Adrenal gland (tissue), 5 donors: Measurements from ENCODE around the gene TFEC.

Source experiments
- POLR2A ChIP-seq, 2 donors: fragments of 450-650 bp; IDR thresholded peaks; one replicate each; pipeline ENCODE4 v1.6.1; 2017; ENCODE audit warnings: antibody characterized with exemption in 2 of 2, mild to moderate bottlenecking in 2 of 2, moderate library complexity in 1 of 2
- TF ChIP-seq, protein P1 (sequence below), 6 experiments: fragments of 450-650 bp in 4 of 6; fragments of 200-600 bp in 2 of 6; sonication (generic) in 1 of 6; IDR thresholded peaks; 1 replicate in 5 of 6; 2 replicates in 1 of 6; pipeline versions ENCODE4 v1.5.1 to v1.8.0; 2016 to 2021; ENCODE audit warnings: antibody characterized with exemption in 6 of 6, mild to moderate bottlenecking in 2 of 6, moderate library complexity in 1 of 6
- donor health status: DM: no; HTN: no; CAD: no.

DNA sequence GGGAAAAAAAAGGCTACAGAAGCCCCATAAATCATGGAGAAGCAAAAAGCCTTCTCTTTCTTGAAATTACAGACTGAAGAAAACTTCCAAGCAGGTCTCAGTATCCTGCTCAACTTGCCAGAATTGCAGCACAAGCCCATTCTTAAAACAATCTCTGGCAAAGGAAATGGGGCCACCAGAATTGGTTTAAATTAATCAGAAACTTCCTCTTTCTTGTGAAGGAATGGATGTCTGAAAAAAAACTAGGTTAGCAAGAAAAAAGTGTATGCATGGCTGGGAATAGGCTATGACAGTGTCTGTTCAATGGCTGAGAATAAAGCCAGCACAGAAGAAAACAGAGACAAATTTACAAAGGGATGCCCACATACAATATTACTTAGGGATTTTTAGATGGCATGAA, 59.1 kb downstream of the TFEC start:
- TF ChIP-seq POLR2A (IDR thresholded peaks at IDR 0.05): no peak
- TF ChIP-seq, protein P1, sequence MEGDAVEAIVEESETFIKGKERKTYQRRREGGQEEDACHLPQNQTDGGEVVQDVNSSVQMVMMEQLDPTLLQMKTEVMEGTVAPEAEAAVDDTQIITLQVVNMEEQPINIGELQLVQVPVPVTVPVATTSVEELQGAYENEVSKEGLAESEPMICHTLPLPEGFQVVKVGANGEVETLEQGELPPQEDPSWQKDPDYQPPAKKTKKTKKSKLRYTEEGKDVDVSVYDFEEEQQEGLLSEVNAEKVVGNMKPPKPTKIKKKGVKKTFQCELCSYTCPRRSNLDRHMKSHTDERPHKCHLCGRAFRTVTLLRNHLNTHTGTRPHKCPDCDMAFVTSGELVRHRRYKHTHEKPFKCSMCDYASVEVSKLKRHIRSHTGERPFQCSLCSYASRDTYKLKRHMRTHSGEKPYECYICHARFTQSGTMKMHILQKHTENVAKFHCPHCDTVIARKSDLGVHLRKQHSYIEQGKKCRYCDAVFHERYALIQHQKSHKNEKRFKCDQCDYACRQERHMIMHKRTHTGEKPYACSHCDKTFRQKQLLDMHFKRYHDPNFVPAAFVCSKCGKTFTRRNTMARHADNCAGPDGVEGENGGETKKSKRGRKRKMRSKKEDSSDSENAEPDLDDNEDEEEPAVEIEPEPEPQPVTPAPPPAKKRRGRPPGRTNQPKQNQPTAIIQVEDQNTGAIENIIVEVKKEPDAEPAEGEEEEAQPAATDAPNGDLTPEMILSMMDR (IDR thresholded peaks at IDR 0.05): no peak
